ENCODE measurements around the gene P2RY12. TPM values are rescaled to one million over a fixed set of nuclear protein-coding genes. Genes with fewer than 3 reads are reported as not detected.
A peak's percentile ranks its signal among the peaks of the same experiment; 100 is the strongest.

The P2RY12 gene
- total and polyA plus RNA-seq, 2 experiments from 2014 or later, result 0.22 TPM; not detected in 1

- H3K4me1 ChIP-seq (ENCODE audit: low read depth), result peaks cover 3% of the 10 kb centered on the region
- H3K36me3 ChIP-seq, result no peaks in the 10 kb centered on the region
- H3K27me3 ChIP-seq, result no peaks in the 10 kb centered on the region
- no peak for TF ChIP-seq CTCF (IDR thresholded peaks at IDR 0.05; ENCODE audit: low read depth, low read length)
- H3K9me3 ChIP-seq (ENCODE audit: low read depth), result no peaks in the 10 kb centered on the region
- no peak within 1 kb of the TSS for H3K4me3 ChIP-seq
- no peak within 1 kb of the TSS for H3K27ac ChIP-seq
- no peak for DNase-seq (ENCODE audit: low read depth in 1 of 2, low spot score in 1 of 2)
These were observed 68.1 kb downstream of the P2RY12 start, which contains the start of gene GPR87 for GRCh38 chr3:151316267-151316991. GPR87 (minus strand) TSS chr3:151316820; CDS start chr3:151300100, 16,720 bp downstream.

- DNase-seq (ENCODE audit: low read depth in 1 of 2, low spot score in 1 of 2), result no peak
- Histone ChIP-seq H3K9me3 (ENCODE audit: low read depth) (no peaks in the 10 kb centered on the region), H3K4me3 (no peak overlapping the region), H3K27me3 (no peaks in the 10 kb centered on the region), H3K4me1 (ENCODE audit: low read depth) (peaks cover 3% of the 10 kb centered on the region), H3K36me3 (no peaks in the 10 kb centered on the region), H3K27ac (no peak overlapping the region)
- no peak for TF ChIP-seq CTCF (IDR thresholded peaks at IDR 0.05; ENCODE audit: low read depth, low read length)
These were observed 68.7 kb downstream of the P2RY12 start for GRCh38 chr3:151315846-151316245.

GRCh38 chr3:151315136-151315535 is 69.4 kb downstream of the P2RY12 start:
- Histone ChIP-seq H3K27ac (no peak overlapping the region), H3K4me3 (no peak overlapping the region), H3K27me3 (no peaks in the 10 kb centered on the region), H3K9me3 (ENCODE audit: low read depth) (no peaks in the 10 kb centered on the region), H3K4me1 (ENCODE audit: low read depth) (peaks cover 3% of the 10 kb centered on the region), H3K36me3 (no peaks in the 10 kb centered on the region)
- TF ChIP-seq CTCF (IDR thresholded peaks at IDR 0.05; ENCODE audit: low read depth, low read length), result no peak
- peak in 1 of 2 donors; percentile 73 for DNase-seq (ENCODE audit: low read depth in 1 of 2, low spot score in 1 of 2)

GRCh38 chr3:151314593-151314992 is 70.0 kb downstream of the P2RY12 start:
- H3K4me3 ChIP-seq, result no peak overlapping the region
- no peak for DNase-seq (ENCODE audit: low read depth in 1 of 2, low spot score in 1 of 2)
- no peak overlapping the region for H3K27ac ChIP-seq
- TF ChIP-seq CTCF (IDR thresholded peaks at IDR 0.05; ENCODE audit: low read depth, low read length), result no peak
- no peaks in the 10 kb centered on the region for H3K9me3 ChIP-seq (ENCODE audit: low read depth)
- H3K4me1 ChIP-seq (ENCODE audit: low read depth), result peaks cover 3% of the 10 kb centered on the region
- no peaks in the 10 kb centered on the region for H3K36me3 ChIP-seq
- no peaks in the 10 kb centered on the region for H3K27me3 ChIP-seq

GRCh38 chr3:151314137-151314536 is 70.4 kb downstream of the P2RY12 start:
- no peak overlapping the region for H3K4me3 ChIP-seq

More at GRCh38 chr3:151314137-151314536, 70.4 kb downstream of the P2RY12 start:
- no peak for DNase-seq (ENCODE audit: low read depth in 1 of 2, low spot score in 1 of 2)
- Histone ChIP-seq H3K9me3 (ENCODE audit: low read depth) (no peaks in the 10 kb centered on the region), H3K27me3 (no peaks in the 10 kb centered on the region), H3K27ac (no peak overlapping the region), H3K36me3 (no peaks in the 10 kb centered on the region), H3K4me1 (ENCODE audit: low read depth) (peaks cover 3% of the 10 kb centered on the region)
- no peak for TF ChIP-seq CTCF (IDR thresholded peaks at IDR 0.05; ENCODE audit: low read depth, low read length)
